Measurements from ENCODE around the gene HMX2. TPM values are rescaled to one million over a fixed set of nuclear protein-coding genes. Genes with fewer than 3 reads are reported as not detected.

HMX2 gene
- total RNA-seq, 1 experiment from 2014 or later = not detected

DNA sequence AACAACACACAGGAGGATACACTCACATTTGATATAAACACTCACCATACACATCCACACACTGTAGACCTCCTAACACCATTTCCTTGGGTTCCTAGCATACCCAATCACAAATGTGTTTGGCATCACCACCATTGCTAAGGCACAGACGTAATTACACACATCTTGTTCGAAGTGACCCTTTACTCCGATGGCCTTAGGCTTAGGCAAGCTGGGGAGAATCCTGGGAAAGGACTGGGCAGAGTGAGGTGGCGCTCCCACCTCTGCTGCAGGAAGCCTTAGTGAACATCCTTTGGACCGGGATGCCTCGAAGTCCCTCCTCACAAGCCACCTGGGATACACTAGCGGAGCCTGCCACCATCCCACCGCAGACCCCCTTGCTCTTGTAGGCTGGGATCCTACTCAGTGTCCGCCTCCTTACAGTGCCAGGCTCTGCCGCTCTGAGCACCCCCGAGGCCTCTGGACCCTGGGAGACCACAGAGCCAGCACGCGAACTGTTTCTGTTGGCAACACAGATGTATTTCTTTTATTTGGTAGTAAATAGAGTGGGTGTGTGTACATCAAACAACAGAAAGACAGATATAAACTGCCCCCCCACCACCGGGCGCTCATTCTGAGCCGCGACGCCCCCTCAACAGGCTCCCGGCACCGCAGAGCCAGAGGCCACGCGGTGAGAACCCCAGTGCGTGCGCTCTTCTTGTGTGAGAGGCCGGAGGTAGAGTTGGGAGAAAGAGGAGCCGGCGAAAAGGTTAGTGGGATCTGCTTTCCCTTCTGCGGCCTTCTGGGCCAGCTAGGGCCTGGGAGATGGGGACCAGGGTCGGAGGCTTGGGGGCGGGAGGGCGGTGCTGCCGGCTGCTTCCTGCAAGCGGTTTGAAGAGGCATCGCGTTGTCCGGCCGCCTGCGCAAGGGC lies 5.9 kb upstream of the HMX2 start:
- H3K4me1 Mint-ChIP-seq (ENCODE audit: insufficient read depth, unreplicated experiment) = peaks cover 17% of the 10 kb centered on the region
- no peaks in the 10 kb centered on the region for H3K36me3 Mint-ChIP-seq (ENCODE audit: insufficient read depth, unreplicated experiment)
- TF ChIP-seq, protein P1, sequence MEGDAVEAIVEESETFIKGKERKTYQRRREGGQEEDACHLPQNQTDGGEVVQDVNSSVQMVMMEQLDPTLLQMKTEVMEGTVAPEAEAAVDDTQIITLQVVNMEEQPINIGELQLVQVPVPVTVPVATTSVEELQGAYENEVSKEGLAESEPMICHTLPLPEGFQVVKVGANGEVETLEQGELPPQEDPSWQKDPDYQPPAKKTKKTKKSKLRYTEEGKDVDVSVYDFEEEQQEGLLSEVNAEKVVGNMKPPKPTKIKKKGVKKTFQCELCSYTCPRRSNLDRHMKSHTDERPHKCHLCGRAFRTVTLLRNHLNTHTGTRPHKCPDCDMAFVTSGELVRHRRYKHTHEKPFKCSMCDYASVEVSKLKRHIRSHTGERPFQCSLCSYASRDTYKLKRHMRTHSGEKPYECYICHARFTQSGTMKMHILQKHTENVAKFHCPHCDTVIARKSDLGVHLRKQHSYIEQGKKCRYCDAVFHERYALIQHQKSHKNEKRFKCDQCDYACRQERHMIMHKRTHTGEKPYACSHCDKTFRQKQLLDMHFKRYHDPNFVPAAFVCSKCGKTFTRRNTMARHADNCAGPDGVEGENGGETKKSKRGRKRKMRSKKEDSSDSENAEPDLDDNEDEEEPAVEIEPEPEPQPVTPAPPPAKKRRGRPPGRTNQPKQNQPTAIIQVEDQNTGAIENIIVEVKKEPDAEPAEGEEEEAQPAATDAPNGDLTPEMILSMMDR (IDR thresholded peaks at IDR 0.05; ENCODE audit: unreplicated experiment) = no peak
- POLR2A ChIA-PET = interaction anchor here (0.9 to 1.5 kb wide), 2 partner anchors 12 to 239 kb away, joined by 3 read pairs; partner anchors contain the start of gene BUB3
- H3K4me3 Mint-ChIP-seq (ENCODE audit: unreplicated experiment) = no peak overlapping the region
- BruUV-seq (replicated peaks) = no TSS peak
- CTCF ChIA-PET = interaction anchor here (0.7 to 1.5 kb wide), 4 partner anchors 9 to 239 kb away, joined by 3 to 5 read pairs (median 4); no protein-coding TSS in a partner anchor
- intact Hi-C loops (cut with micrococcal nuclease) = no loop called here
- DNase-seq (ENCODE audit: unreplicated experiment) = no peak
- no peaks in the 10 kb centered on the region for H3K9me3 Mint-ChIP-seq (ENCODE audit: unreplicated experiment)
- H3K27me3 Mint-ChIP-seq (ENCODE audit: insufficient read depth, unreplicated experiment) = peaks cover 48% of the 10 kb centered on the region
- no peak overlapping the region for H3K27ac Mint-ChIP-seq (ENCODE audit: low read depth, unreplicated experiment)

GRCh38 chr10:123142701-123143161 lies 5.2 kb upstream of the HMX2 start:
- H3K27me3 Mint-ChIP-seq (ENCODE audit: insufficient read depth, unreplicated experiment) = peaks cover 44% of the 10 kb centered on the region
- no peaks in the 10 kb centered on the region for H3K36me3 Mint-ChIP-seq (ENCODE audit: insufficient read depth, unreplicated experiment)
- ChIA-PET POLR2A (no interaction called here), CTCF (no interaction called here)
- TF ChIP-seq, protein P1 (IDR thresholded peaks at IDR 0.05; ENCODE audit: unreplicated experiment) = no peak
- no peak overlapping the region for H3K27ac Mint-ChIP-seq (ENCODE audit: low read depth, unreplicated experiment)
- no peak for DNase-seq (ENCODE audit: unreplicated experiment)
- no peaks in the 10 kb centered on the region for H3K9me3 Mint-ChIP-seq (ENCODE audit: unreplicated experiment)
- H3K4me1 Mint-ChIP-seq (ENCODE audit: insufficient read depth, unreplicated experiment) = peaks cover 17% of the 10 kb centered on the region
- H3K4me3 Mint-ChIP-seq (ENCODE audit: unreplicated experiment) = no peak overlapping the region
- intact Hi-C loops (cut with micrococcal nuclease) = no loop called here
- BruUV-seq (replicated peaks) = no TSS peak

DNA sequence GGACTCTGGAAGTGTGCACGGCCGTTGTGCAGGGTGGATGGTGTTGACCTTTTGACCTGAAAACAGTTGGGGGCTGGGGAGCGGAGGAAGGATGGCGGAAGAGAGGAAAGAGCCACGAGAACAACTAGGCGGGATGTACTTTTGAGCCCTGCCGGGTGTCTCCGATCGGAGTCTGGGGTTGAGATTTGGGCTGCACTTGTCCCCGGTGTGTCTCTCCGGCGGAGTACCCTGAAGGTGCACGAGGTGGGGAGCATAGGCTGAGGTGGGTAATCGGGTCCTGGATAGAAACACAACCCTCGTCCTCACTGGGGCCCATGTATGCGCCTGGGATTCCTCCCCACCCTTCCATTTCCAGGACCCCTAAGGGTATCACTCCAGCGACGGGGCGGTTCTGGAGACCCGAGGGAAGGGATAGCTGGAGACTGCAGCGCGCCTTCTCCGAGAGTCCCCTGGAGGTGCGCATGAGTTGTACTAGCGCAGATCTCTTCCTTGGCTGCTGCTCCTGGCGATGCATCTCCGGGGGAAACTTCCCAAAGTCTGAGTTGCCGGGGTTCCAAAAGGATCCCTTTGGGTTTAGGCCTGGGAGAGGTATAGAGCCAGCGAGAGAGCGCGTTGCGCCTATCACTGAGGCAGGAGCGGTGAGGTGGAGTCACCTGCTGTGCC lies 4.6 kb upstream of the HMX2 start:
- TF ChIP-seq, protein P1 (IDR thresholded peaks at IDR 0.05; ENCODE audit: unreplicated experiment) = no peak
- Mint-ChIP-seq H3K27me3 (ENCODE audit: insufficient read depth, unreplicated experiment) (peaks cover 40% of the 10 kb centered on the region), H3K4me3 (ENCODE audit: unreplicated experiment) (no peak overlapping the region), H3K27ac (ENCODE audit: low read depth, unreplicated experiment) (no peak overlapping the region), H3K9me3 (ENCODE audit: unreplicated experiment) (no peaks in the 10 kb centered on the region), H3K4me1 (ENCODE audit: insufficient read depth, unreplicated experiment) (peaks cover 17% of the 10 kb centered on the region), H3K36me3 (ENCODE audit: insufficient read depth, unreplicated experiment) (no peaks in the 10 kb centered on the region)
- intact Hi-C loops (cut with micrococcal nuclease) = no loop called here
- CTCF ChIA-PET = interaction anchor here (0.6 to 3.8 kb wide), 3 partner anchors 10 to 235 kb away, joined by 3 to 10 read pairs (median 3); no protein-coding TSS in a partner anchor
- no peak for DNase-seq (ENCODE audit: unreplicated experiment)
- POLR2A ChIA-PET = no interaction called here
- BruUV-seq (replicated peaks) = no TSS peak

DNA sequence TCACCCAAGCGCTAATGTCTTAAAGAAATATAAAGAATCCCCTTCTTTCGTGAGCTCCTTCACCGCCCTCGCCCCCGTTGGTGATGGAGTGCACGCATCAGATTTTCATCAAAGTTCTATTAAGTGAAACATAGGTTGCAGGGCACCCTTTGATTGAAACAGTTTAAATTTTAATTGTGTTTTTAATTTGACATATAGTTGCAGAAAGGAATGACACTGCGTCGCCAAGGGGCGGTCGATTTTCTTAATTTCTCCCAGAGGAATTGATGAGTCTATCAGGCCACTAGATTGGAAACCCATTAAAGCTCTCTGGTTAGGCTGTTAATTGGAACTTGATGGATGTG lies 4.1 kb upstream of the HMX2 start:
- no peaks in the 10 kb centered on the region for H3K36me3 Mint-ChIP-seq (ENCODE audit: insufficient read depth, unreplicated experiment)
- CTCF ChIA-PET = interaction anchor here (0.6 to 3.8 kb wide), 5 partner anchors 10 to 237 kb away, joined by 3 to 15 read pairs (median 3); no protein-coding TSS in a partner anchor
- POLR2A ChIA-PET = no interaction called here
- no peak overlapping the region for H3K27ac Mint-ChIP-seq (ENCODE audit: low read depth, unreplicated experiment)
- BruUV-seq (replicated peaks) = no TSS peak
- H3K9me3 Mint-ChIP-seq (ENCODE audit: unreplicated experiment) = no peaks in the 10 kb centered on the region
- peaks cover 16% of the 10 kb centered on the region for H3K4me1 Mint-ChIP-seq (ENCODE audit: insufficient read depth, unreplicated experiment)
- DNase-seq (ENCODE audit: unreplicated experiment) = no peak
- intact Hi-C loops (cut with micrococcal nuclease) = loop anchor here (2.0 kb wide), 1 partner anchor 237 kb away; no protein-coding TSS in a partner anchor
- TF ChIP-seq, protein P1 (IDR thresholded peaks at IDR 0.05; ENCODE audit: unreplicated experiment) = no peak
- no peak overlapping the region for H3K4me3 Mint-ChIP-seq (ENCODE audit: unreplicated experiment)
- peaks cover 40% of the 10 kb centered on the region for H3K27me3 Mint-ChIP-seq (ENCODE audit: insufficient read depth, unreplicated experiment)
